ENCODE results near the gene PAPSS1.

The PAPSS1 gene

DNA sequence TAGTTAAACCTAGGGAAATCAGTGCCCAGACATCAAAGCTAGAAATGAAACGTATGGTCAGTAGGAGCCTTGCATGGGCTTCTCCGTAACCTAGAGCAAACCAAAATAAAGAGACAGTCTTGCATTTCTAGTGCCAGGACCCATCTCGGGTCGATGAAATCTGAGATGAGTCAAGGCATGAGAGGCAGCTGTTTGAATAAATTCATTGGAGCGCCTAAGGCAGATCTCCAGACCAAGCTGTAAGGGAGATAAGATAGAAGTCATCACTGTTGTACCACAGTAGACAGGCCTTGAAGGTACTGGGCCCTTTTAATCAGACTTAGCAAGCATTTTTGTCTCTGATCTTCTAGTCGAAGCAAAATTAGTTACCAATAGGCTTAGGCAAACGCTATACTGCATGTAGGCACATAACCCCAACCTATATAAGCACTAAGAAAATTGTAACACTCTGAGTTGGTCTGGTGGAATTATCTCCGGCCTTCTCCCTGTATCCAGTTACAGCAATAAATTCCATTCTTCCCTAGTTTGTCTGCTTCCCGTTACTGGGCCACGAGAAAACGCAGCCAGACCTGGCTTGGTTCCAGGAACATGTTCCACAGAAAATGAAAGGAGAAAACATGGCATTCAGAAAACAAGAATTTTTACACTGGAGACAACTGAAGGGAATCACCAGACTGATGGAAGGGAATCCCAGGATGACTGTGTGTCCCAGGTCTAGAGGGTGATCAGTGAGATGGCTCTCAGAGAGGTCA lies 21.1 kb upstream of the PAPSS1 start:
- H3K4me3 ChIP-seq (ENCODE audit: control insufficient read depth, low read depth, low read length), result no peak overlapping the region
- peak; percentile 61 for DNase-seq (ENCODE audit: low read depth)
- TF ChIP-seq, protein P1, sequence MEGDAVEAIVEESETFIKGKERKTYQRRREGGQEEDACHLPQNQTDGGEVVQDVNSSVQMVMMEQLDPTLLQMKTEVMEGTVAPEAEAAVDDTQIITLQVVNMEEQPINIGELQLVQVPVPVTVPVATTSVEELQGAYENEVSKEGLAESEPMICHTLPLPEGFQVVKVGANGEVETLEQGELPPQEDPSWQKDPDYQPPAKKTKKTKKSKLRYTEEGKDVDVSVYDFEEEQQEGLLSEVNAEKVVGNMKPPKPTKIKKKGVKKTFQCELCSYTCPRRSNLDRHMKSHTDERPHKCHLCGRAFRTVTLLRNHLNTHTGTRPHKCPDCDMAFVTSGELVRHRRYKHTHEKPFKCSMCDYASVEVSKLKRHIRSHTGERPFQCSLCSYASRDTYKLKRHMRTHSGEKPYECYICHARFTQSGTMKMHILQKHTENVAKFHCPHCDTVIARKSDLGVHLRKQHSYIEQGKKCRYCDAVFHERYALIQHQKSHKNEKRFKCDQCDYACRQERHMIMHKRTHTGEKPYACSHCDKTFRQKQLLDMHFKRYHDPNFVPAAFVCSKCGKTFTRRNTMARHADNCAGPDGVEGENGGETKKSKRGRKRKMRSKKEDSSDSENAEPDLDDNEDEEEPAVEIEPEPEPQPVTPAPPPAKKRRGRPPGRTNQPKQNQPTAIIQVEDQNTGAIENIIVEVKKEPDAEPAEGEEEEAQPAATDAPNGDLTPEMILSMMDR (IDR thresholded peaks at IDR 0.05; ENCODE audit: control insufficient read depth, insufficient read depth, low read depth, low read length, missing control alignments), result no peak

DNA sequence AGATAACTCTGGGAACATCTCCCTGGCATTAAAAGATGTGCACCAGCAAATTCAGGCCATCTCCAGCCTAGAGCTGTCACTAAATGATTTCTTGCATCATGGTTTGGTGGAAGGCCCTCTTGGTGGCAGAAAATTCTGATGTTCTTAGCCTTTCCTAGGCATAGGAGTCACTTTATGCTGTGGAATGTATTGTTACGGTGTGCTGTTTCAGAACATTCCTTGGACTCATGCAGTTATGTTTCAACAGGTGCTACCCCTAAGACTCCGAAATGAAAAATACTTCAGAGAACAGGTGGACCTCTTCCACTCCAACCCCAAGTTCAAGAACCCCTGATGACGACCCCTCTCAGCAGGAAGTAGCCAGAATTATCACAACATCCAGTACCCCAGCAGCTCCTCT lies 20.3 kb upstream of the PAPSS1 start:
- TF ChIP-seq, protein P1 (IDR thresholded peaks at IDR 0.05; ENCODE audit: control insufficient read depth, insufficient read depth, low read depth, low read length, missing control alignments), result peak; percentile 47
- DNase-seq (ENCODE audit: low read depth), result no peak
- no peak overlapping the region for H3K4me3 ChIP-seq (ENCODE audit: control insufficient read depth, low read depth, low read length)

DNA sequence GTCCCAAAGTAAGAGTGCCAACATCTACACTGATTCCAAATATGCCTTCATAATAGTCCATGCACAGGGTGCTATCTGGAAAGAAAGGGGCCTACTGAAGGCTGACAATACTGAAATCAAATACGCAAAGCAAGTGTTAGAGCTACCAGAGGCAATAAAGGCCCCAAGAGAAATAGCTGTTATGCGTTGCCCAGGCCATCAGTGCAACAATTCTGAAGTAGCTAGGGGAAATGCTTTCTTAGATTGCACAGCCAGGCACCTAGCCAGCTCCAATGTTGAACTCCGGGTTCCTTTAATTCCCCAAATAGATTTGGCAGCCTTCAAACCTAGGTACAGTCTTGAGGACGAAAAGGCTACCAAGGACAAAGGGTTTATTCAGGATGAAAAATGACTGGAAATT lies 17.4 kb upstream of the PAPSS1 start:
- no peak for DNase-seq (ENCODE audit: low read depth)
- TF ChIP-seq, protein P1 (IDR thresholded peaks at IDR 0.05; ENCODE audit: control insufficient read depth, insufficient read depth, low read depth, low read length, missing control alignments), result no peak
- no peak overlapping the region for H3K4me3 ChIP-seq (ENCODE audit: control insufficient read depth, low read depth, low read length)

DNA sequence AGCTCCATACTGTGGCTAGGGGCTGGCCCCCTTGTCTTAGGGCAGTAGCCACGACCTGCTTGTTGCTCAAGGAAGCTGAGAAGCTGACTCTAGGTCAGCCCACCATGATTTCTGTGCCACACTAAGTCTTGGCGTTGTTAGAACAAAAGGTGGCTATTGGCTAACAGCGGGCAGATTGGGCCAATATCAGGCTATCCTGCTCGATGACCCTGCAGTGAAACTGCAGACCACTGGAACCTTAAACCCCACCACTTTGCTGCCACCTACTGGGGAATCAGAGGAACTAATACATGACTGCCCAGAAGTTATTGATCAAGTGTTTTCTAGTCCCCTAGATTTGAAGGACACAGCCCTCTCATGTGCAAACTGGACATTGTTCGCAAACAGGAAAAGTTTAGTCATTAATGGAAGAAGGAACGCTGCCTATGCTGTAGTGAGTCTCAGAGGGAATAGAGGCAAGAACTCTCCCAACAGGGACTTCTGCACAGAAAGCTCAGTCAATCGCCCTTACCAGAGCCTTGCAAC lies 17.0 kb upstream of the PAPSS1 start:
- no peak for DNase-seq (ENCODE audit: low read depth)
- TF ChIP-seq, protein P1 (IDR thresholded peaks at IDR 0.05; ENCODE audit: control insufficient read depth, insufficient read depth, low read depth, low read length, missing control alignments), result peak; percentile 79
- H3K4me3 ChIP-seq (ENCODE audit: control insufficient read depth, low read depth, low read length), result no peak overlapping the region

DNA sequence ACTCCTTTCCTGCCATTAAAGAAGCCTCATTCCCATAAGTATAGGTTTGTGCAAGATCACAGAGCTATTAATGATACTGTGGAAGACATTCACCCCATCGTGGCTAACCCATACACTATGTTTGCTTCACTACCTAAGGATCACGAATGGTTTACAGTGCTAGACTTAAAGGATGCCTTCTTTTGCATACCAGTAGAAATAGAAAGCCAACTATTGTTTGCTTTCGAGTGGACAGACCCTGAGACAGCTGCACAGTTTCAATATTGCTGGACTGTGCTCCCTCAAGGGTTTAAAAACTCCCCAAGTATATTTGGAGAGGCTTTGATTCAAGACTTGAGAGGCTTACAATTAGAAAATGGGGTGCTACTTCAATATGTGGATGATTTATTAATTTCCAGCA lies 16.0 kb upstream of the PAPSS1 start:
- H3K4me3 ChIP-seq (ENCODE audit: control insufficient read depth, low read depth, low read length), result no peak overlapping the region
- DNase-seq (ENCODE audit: low read depth), result no peak
- TF ChIP-seq, protein P1 (IDR thresholded peaks at IDR 0.05; ENCODE audit: control insufficient read depth, insufficient read depth, low read depth, low read length, missing control alignments), result no peak

GRCh38 chr4:107734120-107734519 lies 14.1 kb upstream of the PAPSS1 start:
- DNase-seq (ENCODE audit: low read depth), result no peak

More at GRCh38 chr4:107734120-107734519, 14.1 kb upstream of the PAPSS1 start:
- TF ChIP-seq, protein P1 (IDR thresholded peaks at IDR 0.05; ENCODE audit: control insufficient read depth, insufficient read depth, low read depth, low read length, missing control alignments), result peak; percentile 26
- H3K4me3 ChIP-seq (ENCODE audit: control insufficient read depth, low read depth, low read length), result no peak overlapping the region

All from AG09309 (cell line).